Esophagus squamous epithelium (tissue), 5 donors: ENCODE measurements around the gene B4GALT5. TPM values are rescaled to one million over a fixed set of nuclear protein-coding genes. Genes with fewer than 3 reads are reported as not detected.

Experiments
- DNase-seq: peaks from one replicate; lab custom pipeline; 2025; lab: John Stamatoyannopoulos, UW
- H3K27ac ChIP-seq, 4 donors: fragments of 200-600 bp; sonication (generic); one replicate each; pipeline ENCODE4 v1.5.1; 2016 to 2019; ENCODE audit warnings: mild to moderate bottlenecking in 1 of 4
- H3K27me3 ChIP-seq, 4 donors: fragments of 200-600 bp; sonication (generic); 1 replicate in 3 of 4; 2 replicates in 1 of 4; pipeline versions ENCODE4 v1.5.1 to v1.6.0; 2017 to 2021; ENCODE audit warnings: antibody characterized with exemption in 1 of 4
- H3K36me3 ChIP-seq, 3 donors: fragments of 200-600 bp; sonication (generic); one replicate each; pipeline ENCODE4 v1.5.1; 2016 to 2019
- H3K4me1 ChIP-seq, 3 donors: fragments of 200-600 bp; sonication (generic); one replicate each; pipeline ENCODE4 v1.5.1; 2017 to 2019
- H3K4me3 ChIP-seq, 4 donors: fragments of 200-600 bp; sonication (generic); 1 replicate in 3 of 4; 2 replicates in 1 of 4; pipeline ENCODE4 v1.5.1; 2016 to 2019; ENCODE audit warnings: mild to moderate bottlenecking in 2 of 4, moderate library complexity in 1 of 4
- H3K9me3 ChIP-seq, 3 donors: fragments of 200-600 bp; sonication (generic); one replicate each; pipeline ENCODE4 v1.5.1; 2016 to 2019
- CTCF ChIP-seq, 6 experiments: fragments of 450-650 bp in 4 of 6; fragments of 200-600 bp in 2 of 6; sonication (generic) in 2 of 6; IDR thresholded peaks; one replicate each; pipeline ENCODE4 v1.5.1; 2016 to 2019; ENCODE audit warnings: antibody characterized with exemption in 6 of 6, mild to moderate bottlenecking in 4 of 6, moderate library complexity in 4 of 6
- POLR2A ChIP-seq, 4 donors: fragments of 450-650 bp; IDR thresholded peaks; one replicate each; pipeline ENCODE4 v1.6.1; 2017; ENCODE audit warnings: antibody characterized with exemption in 4 of 4, mild to moderate bottlenecking in 4 of 4, moderate library complexity in 3 of 4
- WGBS, 2 donors: methylation state at CpG; one replicate each; pipeline ENCODE4 v1.1.5; 2018; 5-methylcytosine and 5-hydroxymethylcytosine counted together
- intact Hi-C: fragments of 100-400 bp; cut with DNase I; formaldehyde crosslinking; loops from one replicate; pipeline ENCODE4 v1.15.0; 2022
- total RNA-seq, 4 donors: library from RNA; depleted of rRNA; stranded (reverse); fragments of >200 nt; gene quantifications; one replicate each; pipeline ENCODE4 v1.1.0, GENCODE V29; 2016
- donor health status: DM: yes; HTN: yes; CAD: no.

Gene B4GALT5
- total RNA-seq, 4 donors from 2014 or later = 24.1 to 34.2 (median 25.7) TPM

- H3K4me3 ChIP-seq = no peak overlapping the region
- H3K9me3 ChIP-seq = no peaks in the 10 kb centered on the region
- WGBS, 2 donors = 69% methylated on average over 8 of the region's 8 CpGs
- TF ChIP-seq POLR2A (IDR thresholded peaks at IDR 0.05) (no peak), CTCF (IDR thresholded peaks at IDR 0.05) (no peak)
- peaks cover 19 to 69% (median 30%) of the 10 kb centered on the region in 3 donors for H3K4me1 ChIP-seq
- H3K36me3 ChIP-seq = no peaks in the 10 kb centered on the region
- intact Hi-C loops = no loop called here
- DNase-seq = no peak
- H3K27me3 ChIP-seq = no peaks in the 10 kb centered on the region
- peak overlapping the region in 1 of 4 donors; percentile 6 for H3K27ac ChIP-seq
These were observed 51.9 kb downstream of the B4GALT5 start for GRCh38 chr20:49661560-49662329.

GRCh38 chr20:49660912-49661311 is 52.8 kb downstream of the B4GALT5 start:
- Histone ChIP-seq H3K4me1 (peaks cover 24 to 74% (median 33%) of the 10 kb centered on the region in 3 donors), H3K27ac (no peak overlapping the region), H3K4me3 (no peak overlapping the region), H3K9me3 (peaks cover 0 to 2% (median 0%) of the 10 kb centered on the region in 3 donors), H3K27me3 (no peaks in the 10 kb centered on the region), H3K36me3 (peaks cover 0 to 5% (median 0%) of the 10 kb centered on the region in 3 donors)
- 91 to 98% methylated on average over 5 of the region's 5 CpGs for WGBS, 2 donors
- DNase-seq = no peak
- intact Hi-C loops = no loop called here
- TF ChIP-seq CTCF (IDR thresholded peaks at IDR 0.05) (no peak), POLR2A (IDR thresholded peaks at IDR 0.05) (no peak)

GRCh38 chr20:49659056-49659455 is 54.6 kb downstream of the B4GALT5 start:
- H3K4me3 ChIP-seq = no peak overlapping the region
- H3K4me1 ChIP-seq = peaks cover 24 to 75% (median 33%) of the 10 kb centered on the region in 3 donors
- TF ChIP-seq POLR2A (IDR thresholded peaks at IDR 0.05) (no peak), CTCF (IDR thresholded peaks at IDR 0.05) (no peak)
- H3K36me3 ChIP-seq = peaks cover 4 to 24% (median 7%) of the 10 kb centered on the region in 3 donors
- peaks cover 0 to 13% (median 0%) of the 10 kb centered on the region in 3 donors for H3K9me3 ChIP-seq
- DNase-seq = no peak
- H3K27ac ChIP-seq = peak overlapping the region in 1 of 4 donors; percentile 28
- 77 to 80% methylated on average over 3 of the region's 3 CpGs for WGBS, 2 donors
- intact Hi-C loops = no loop called here
- H3K27me3 ChIP-seq = no peaks in the 10 kb centered on the region

GRCh38 chr20:49658508-49658907 is 55.2 kb downstream of the B4GALT5 start:
- peaks cover 0 to 13% (median 0%) of the 10 kb centered on the region in 3 donors for H3K9me3 ChIP-seq
- TF ChIP-seq CTCF (IDR thresholded peaks at IDR 0.05) (no peak), POLR2A (IDR thresholded peaks at IDR 0.05) (no peak)
- peaks cover 10 to 29% (median 13%) of the 10 kb centered on the region in 3 donors for H3K36me3 ChIP-seq
- no peaks in the 10 kb centered on the region for H3K27me3 ChIP-seq
- no peak overlapping the region for H3K4me3 ChIP-seq
- whole genome bisulfite sequencing, 2 donors = 83 to 94% methylated on average over 2 of the region's 2 CpGs
- no peak for DNase-seq
- H3K27ac ChIP-seq = no peak overlapping the region
- H3K4me1 ChIP-seq = peaks cover 24 to 75% (median 33%) of the 10 kb centered on the region in 3 donors
- intact Hi-C loops = no loop called here
